Gastroesophageal sphincter (tissue), 4 donors: ENCODE measurements around the gene MYOM1. TPM values are rescaled to one million over a fixed set of nuclear protein-coding genes. Genes with fewer than 3 reads are reported as not detected.
"Not testable (repeated sequence)": the region's sequence is repeated elsewhere in the genome, so short reads cannot be mapped to it uniquely, and the experiment has no call there.

Source experiments
- ATAC-seq: fragments of 150-250 bp; one replicate; pipeline ENCODE4 v1.9.1; 2016; ENCODE audit warnings: mild to moderate bottlenecking, moderate library complexity
- H3K27ac ChIP-seq, 4 donors: fragments of 200-600 bp; sonication (generic) in 3 of 4; 1 replicate in 3 of 4; 2 replicates in 1 of 4; pipeline ENCODE4 v1.5.1; 2016 to 2019
- H3K27me3 ChIP-seq: fragments of 200-600 bp; sonication (generic); one replicate; pipeline ENCODE4 v1.5.1; 2019
- H3K36me3 ChIP-seq, 2 donors: fragments of 200-600 bp; sonication (generic); one replicate each; pipeline ENCODE4 v1.5.1; 2019; ENCODE audit warnings: control low read depth in 1 of 2
- H3K4me1 ChIP-seq, 3 donors: fragments of 200-600 bp; sonication (generic); 1 replicate in 2 of 3; 2 replicates in 1 of 3; pipeline ENCODE4 v1.5.1; 2016 to 2019; ENCODE audit warnings: control low read depth in 2 of 3
- H3K4me3 ChIP-seq, 2 donors: fragments of 200-600 bp; sonication (generic); one replicate each; pipeline ENCODE4 v1.5.1; 2019; ENCODE audit warnings: mild to moderate bottlenecking in 1 of 2, moderate library complexity in 1 of 2
- H3K9me3 ChIP-seq, 3 donors: fragments of 200-600 bp; sonication (generic); one replicate each; pipeline ENCODE4 v1.5.1; 2017 to 2019; ENCODE audit warnings: control low read depth in 2 of 3
- CTCF ChIP-seq, 4 experiments: fragments of 200-600 bp in 2 of 4; fragments of 450-650 bp in 2 of 4; sonication (generic) in 1 of 4; IDR thresholded peaks; one replicate each; pipeline ENCODE4 v1.5.1; 2017 to 2019; ENCODE audit warnings: antibody characterized with exemption in 4 of 4, mild to moderate bottlenecking in 2 of 4, moderate library complexity in 2 of 4
- EP300 ChIP-seq: sonication (generic); formaldehyde crosslinking; IDR thresholded peaks from one replicate; pipeline ENCODE4 v1.6.1; 2017; ENCODE audit warnings: antibody characterized with exemption, mild to moderate bottlenecking
- POLR2A ChIP-seq, 2 donors: fragments of 450-650 bp; IDR thresholded peaks; one replicate each; pipeline ENCODE4 v1.6.1; 2017; ENCODE audit warnings: antibody characterized with exemption in 2 of 2, mild to moderate bottlenecking in 2 of 2, moderate library complexity in 1 of 2
- POLR2AphosphoS5 ChIP-seq: sonication (generic); formaldehyde crosslinking; IDR thresholded peaks from one replicate; pipeline ENCODE4 v1.6.1; 2017; ENCODE audit warnings: antibody characterized with exemption
- WGBS, 2 donors: methylation state at CpG; one replicate each; pipeline ENCODE4 v1.1.5; 2018; ENCODE audit warnings: low coverage in 1 of 2; 5-methylcytosine and 5-hydroxymethylcytosine counted together
- total RNA-seq, 4 donors: library from RNA; depleted of rRNA; stranded (reverse); fragments of >200 nt; gene quantifications; one replicate each; pipeline ENCODE4 v1.1.0, GENCODE V29; 2016

MYOM1 gene
- total RNA-seq, 4 donors from 2014 or later: 14.8 to 37.6 (median 24.6) TPM

GRCh38 chr18:3035635-3036034, 184.1 kb downstream of the MYOM1 start:
- TF ChIP-seq POLR2A (IDR thresholded peaks at IDR 0.05): no peak
- ATAC-seq: no peak
- Histone ChIP-seq H3K4me3 (no peak overlapping the region), H3K4me1 (no peaks in the 10 kb centered on the region), H3K27me3 (no peaks in the 10 kb centered on the region), H3K36me3 (no peaks in the 10 kb centered on the region), H3K9me3 (no peaks in the 10 kb centered on the region), H3K27ac (no peak overlapping the region)
- 88 to 100% methylated on average over 3 to 4 of the region's 5 CpGs for WGBS, 2 donors

- peaks cover 0 to 18% (median 3%) of the 10 kb centered on the region in 3 donors for H3K4me1 ChIP-seq
- H3K27me3 ChIP-seq: no peaks in the 10 kb centered on the region
- no peak overlapping the region for H3K27ac ChIP-seq
- WGBS, 2 donors: 75 to 81% methylated on average over 2 to 3 of the region's 3 CpGs
- no peak overlapping the region for H3K4me3 ChIP-seq
- no peaks in the 10 kb centered on the region for H3K9me3 ChIP-seq
- no peak for TF ChIP-seq POLR2A (IDR thresholded peaks at IDR 0.05)
- no peak for TF ChIP-seq CTCF (IDR thresholded peaks at IDR 0.05)
- TF ChIP-seq POLR2AphosphoS5: no peak
- TF ChIP-seq EP300: no peak
- H3K36me3 ChIP-seq: no peaks in the 10 kb centered on the region
- ATAC-seq: no peak
These were observed 187.0 kb downstream of the MYOM1 start for GRCh38 chr18:3032721-3033120.

GRCh38 chr18:3029215-3029952, 190.4 kb downstream of the MYOM1 start:
- WGBS, 2 donors: 16 to 22% methylated on average over 8 to 10 of the region's 12 CpGs
- Histone ChIP-seq H3K27ac (peak overlapping the region in 3 of 4 donors; percentile 5 to 63 (median 9)), H3K4me3 (no peak overlapping the region), H3K27me3 (no peaks in the 10 kb centered on the region), H3K4me1 (peaks cover 0 to 30% (median 3%) of the 10 kb centered on the region in 3 donors), H3K36me3 (no peaks in the 10 kb centered on the region), H3K9me3 (no peaks in the 10 kb centered on the region)
- no peak for ATAC-seq
- TF ChIP-seq EP300 (no peak), POLR2AphosphoS5 (no peak), CTCF (IDR thresholded peaks at IDR 0.05) (no peak), POLR2A (IDR thresholded peaks at IDR 0.05) (no peak)

GRCh38 chr18:3028115-3028514, 191.7 kb downstream of the MYOM1 start:
- peak overlapping the region in 3 of 4 donors; percentile 48 to 63 (median 56) for H3K27ac ChIP-seq
- ATAC-seq, H3K9me3 ChIP-seq, H3K4me3 ChIP-seq, H3K36me3 ChIP-seq, H3K27me3 ChIP-seq: not testable (repeated sequence)
- 83 to 94% methylated on average over 2 of the region's 3 CpGs for WGBS, 2 donors
- H3K4me1 ChIP-seq: peaks cover 0 to 30% (median 3%) of the 10 kb centered on the region in 3 donors

GRCh38 chr18:3027370-3027891, 192.3 kb downstream of the MYOM1 start:
- H3K36me3 ChIP-seq: no peaks in the 10 kb centered on the region
- no peaks in the 10 kb centered on the region for H3K9me3 ChIP-seq
- no peaks in the 10 kb centered on the region for H3K27me3 ChIP-seq
- peak overlapping the region in 3 of 4 donors; percentile 48 to 63 (median 56) for H3K27ac ChIP-seq
- H3K4me1 ChIP-seq: peaks cover 0 to 30% (median 3%) of the 10 kb centered on the region in 3 donors
- no peak overlapping the region for H3K4me3 ChIP-seq
- ATAC-seq: no peak
- 35 to 40% methylated on average over 9 to 11 of the region's 11 CpGs for WGBS, 2 donors
- TF ChIP-seq POLR2AphosphoS5 (no peak), EP300 (no peak)

GRCh38 chr18:3025544-3025943, 194.2 kb downstream of the MYOM1 start:
- no peaks in the 10 kb centered on the region for H3K36me3 ChIP-seq
- TF ChIP-seq POLR2A (IDR thresholded peaks at IDR 0.05): no peak
- no peak for TF ChIP-seq EP300
- no peak for TF ChIP-seq CTCF (IDR thresholded peaks at IDR 0.05)
- TF ChIP-seq POLR2AphosphoS5: no peak
- no peaks in the 10 kb centered on the region for H3K27me3 ChIP-seq
- H3K4me3 ChIP-seq: no peak overlapping the region
- H3K27ac ChIP-seq: no peak overlapping the region
- WGBS, 2 donors: 90 to 96% methylated on average over 2 of the region's 2 CpGs
- H3K4me1 ChIP-seq: peaks cover 0 to 30% (median 3%) of the 10 kb centered on the region in 3 donors
- ATAC-seq: no peak
- no peaks in the 10 kb centered on the region for H3K9me3 ChIP-seq

- 91 to 92% methylated on average over 1 to 2 of the region's 5 CpGs for WGBS, 2 donors
- ATAC-seq, H3K27ac ChIP-seq: not testable (repeated sequence)
These were observed 196.2 kb downstream of the MYOM1 start for GRCh38 chr18:3023603-3024002.

More at GRCh38 chr18:3023603-3024002, 196.2 kb downstream of the MYOM1 start:
- H3K4me3 ChIP-seq, H3K36me3 ChIP-seq, H3K27me3 ChIP-seq, H3K9me3 ChIP-seq: not testable (repeated sequence)
- peaks cover 0 to 15% (median 0%) of the 10 kb centered on the region in 3 donors for H3K4me1 ChIP-seq
